Thyroid gland (tissue), 4 donors: ENCODE data around the gene SLCO3A1.

Experiments used
- CTCF ChIP-seq, 6 experiments: fragments of 200-600 bp in 3 of 6; fragments of 450-650 bp in 3 of 6; sonication (generic) in 3 of 6; IDR thresholded peaks; one replicate each; pipeline ENCODE4 v1.5.1; 2016 to 2019; ENCODE audit warnings: antibody characterized with exemption in 6 of 6, mild to moderate bottlenecking in 2 of 6, inconsistent platforms in 1 of 6, moderate library complexity in 1 of 6
- POLR2A ChIP-seq, 2 donors: fragments of 450-650 bp; IDR thresholded peaks; one replicate each; pipeline ENCODE4 v1.6.1; 2017; ENCODE audit warnings: antibody characterized with exemption in 2 of 2, mild to moderate bottlenecking in 2 of 2, moderate library complexity in 1 of 2

DNA sequence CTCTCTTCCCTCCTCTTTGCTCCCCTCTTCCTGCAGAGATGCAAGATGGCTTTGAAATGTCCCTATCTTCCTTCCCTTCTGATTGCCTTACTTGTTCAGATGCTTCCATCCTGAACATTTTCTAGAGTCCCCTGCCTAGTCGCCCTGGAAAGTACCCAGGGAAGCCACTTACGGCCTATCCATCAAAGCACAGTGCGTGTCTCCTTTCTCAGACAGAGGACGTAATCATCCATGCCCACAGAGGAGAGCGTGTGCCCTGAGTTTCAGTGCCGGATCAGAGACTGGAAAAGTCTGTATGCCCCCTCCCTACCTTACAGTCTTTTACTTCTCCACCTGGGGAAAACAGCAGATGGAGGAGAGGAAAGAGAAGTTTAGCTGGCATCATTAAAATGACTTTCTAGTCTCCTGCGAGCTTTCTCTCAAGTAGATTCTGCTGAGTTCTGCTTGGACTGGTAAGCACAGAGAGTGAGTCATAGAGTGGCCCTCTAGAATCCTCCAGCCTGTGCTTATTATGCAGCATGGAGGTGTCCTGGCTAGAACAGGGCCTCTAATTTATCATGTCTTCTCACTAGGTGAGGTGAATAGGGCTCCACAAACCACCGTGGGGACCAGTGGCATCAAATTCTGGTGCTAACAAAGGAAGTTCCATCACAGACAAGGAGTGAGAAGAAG lies 114.6 kb downstream of the SLCO3A1 start:
- TF ChIP-seq CTCF (IDR thresholded peaks at IDR 0.05) = no peak
- TF ChIP-seq POLR2A (IDR thresholded peaks at IDR 0.05) = no peak
